Left hindlimb (tissue), 1 donor: ENCODE data around the gene C1GALT1.

Source experiments
- DNase-seq: peaks from one replicate; pipeline ENCODE4 v3.0.0-alpha.2; 2018

C1GALT1 gene

GRCh38 chr7:7202375-7202720 is 20.0 kb downstream of the C1GALT1 start:
- DNase-seq: no peak

- no peak for DNase-seq
These were observed 21.6 kb downstream of the C1GALT1 start for GRCh38 chr7:7203813-7204575.

DNA sequence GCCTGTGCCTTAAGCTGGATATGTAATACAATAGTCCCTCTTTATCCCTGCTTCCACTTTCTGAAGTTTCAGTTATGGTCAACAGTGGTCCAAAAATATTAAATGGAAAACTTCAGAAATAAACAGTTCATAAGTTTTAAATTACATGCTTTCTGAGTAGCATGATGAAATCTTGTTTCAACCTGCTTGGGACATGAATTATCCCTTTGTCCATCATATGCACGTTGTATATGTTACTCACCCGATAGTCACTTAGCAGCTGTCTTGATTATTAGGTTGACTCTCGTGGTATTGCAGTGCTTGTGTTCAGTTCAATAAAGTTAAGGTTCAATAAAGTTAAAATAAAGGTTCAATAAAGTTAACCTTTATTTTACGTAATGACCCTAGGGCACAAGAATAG is 25.5 kb downstream of the C1GALT1 start:
- DNase-seq: no peak

DNA sequence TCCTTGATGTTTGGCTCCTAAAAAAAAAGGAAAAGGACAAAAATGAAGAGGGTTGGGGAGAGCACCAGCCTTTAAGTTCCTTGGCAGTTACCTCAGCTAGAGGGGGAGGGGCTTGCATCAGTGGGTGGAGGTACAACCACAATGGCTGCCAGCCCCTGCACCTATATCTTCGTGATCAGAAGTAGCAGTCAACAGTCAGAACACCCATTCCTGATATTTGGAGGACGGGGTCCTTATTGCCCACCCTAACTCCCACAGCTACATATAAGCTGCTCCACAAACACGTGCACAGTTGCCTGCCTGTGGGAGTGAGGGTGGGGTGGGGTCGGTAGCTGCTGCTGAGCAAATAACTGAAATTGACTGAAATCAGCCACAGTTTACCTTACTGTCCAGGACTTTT is 26.2 kb downstream of the C1GALT1 start:
- no peak for DNase-seq

GRCh38 chr7:7209412-7210050 is 27.2 kb downstream of the C1GALT1 start:
- DNase-seq: no peak

GRCh38 chr7:7210475-7211237 is 28.3 kb downstream of the C1GALT1 start:
- DNase-seq: no peak

DNA sequence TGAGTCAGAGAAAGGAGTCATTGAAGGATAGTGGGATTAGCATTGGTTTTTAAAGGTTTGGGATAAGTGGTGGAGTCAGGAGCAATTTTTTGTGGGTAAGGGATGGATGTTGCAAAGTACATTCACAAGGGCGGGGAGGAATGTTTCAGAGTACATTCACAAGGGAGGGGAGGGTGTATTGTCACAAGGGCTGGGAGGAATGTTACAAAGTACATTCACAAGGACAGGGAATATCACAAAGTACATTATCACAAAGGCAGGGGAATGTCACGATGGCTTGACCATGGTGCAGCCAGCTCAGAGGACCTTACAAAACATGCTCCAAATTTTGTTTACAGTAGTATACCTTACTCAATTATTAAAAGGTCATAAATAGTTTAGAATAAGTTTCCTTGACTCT is 30.3 kb downstream of the C1GALT1 start:
- DNase-seq: no peak

DNA sequence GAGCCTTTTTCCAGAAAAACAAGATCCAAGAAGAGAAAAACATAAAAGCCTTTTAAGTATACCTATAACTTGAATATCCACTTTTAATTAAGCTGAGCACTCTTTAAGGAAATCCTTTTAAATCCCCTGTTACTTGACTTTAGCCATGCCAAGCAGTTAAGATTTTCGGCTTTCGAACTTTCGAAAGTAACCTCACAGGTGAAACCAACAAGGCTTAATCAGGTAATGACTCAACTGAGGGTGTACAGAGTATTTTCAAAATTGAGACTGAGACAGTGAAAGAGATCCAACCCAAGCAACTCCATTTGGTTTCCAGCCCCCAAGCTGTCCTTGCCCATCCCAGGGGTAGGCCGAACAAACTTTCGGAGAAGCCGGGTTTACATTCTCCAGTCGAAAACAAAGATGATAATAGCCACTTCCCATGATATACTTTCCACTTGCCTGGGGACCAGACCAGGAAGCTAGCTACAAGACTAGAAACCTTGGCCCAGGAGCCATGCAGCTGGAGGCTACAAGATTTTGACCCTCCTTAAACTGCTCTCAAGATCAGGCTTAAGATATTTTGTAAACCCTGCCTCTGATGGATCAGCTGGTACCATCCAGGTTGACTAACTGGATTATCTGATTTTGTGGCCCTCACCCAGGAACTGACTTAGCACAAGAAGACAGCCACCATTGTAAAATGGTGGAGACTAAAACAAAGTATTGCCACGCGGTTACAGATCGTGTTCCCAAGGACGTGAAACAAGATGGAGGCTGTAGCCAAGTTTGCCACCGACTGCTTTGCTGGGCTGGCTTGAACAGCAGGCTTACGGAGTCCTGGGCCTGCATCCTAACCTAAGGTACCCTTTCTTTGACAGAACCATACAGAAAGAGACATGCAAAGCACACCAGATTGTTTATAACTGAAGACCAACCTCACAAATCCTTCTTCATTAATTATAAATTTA is 32.3 kb downstream of the C1GALT1 start:
- no peak for DNase-seq

DNA sequence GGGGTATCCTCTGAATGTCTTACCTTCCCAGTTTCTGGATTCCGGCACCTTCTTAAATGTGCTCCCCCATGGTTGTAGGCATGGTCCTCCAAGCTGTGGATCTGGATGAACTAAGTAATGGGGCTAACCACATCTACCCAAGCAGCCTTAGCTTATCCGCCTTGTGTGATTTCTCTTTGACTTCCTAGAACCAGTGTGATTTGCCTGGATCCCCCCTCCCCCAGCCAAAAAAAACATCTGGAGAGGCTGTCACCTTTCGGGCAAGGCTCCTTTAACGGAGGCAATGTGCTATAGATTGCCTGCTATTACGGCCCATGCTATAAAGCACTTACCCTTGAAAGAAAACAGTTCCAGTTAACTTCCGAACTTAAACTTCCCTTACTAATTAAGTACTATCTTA is 33.9 kb downstream of the C1GALT1 start:
- no peak for DNase-seq

DNA sequence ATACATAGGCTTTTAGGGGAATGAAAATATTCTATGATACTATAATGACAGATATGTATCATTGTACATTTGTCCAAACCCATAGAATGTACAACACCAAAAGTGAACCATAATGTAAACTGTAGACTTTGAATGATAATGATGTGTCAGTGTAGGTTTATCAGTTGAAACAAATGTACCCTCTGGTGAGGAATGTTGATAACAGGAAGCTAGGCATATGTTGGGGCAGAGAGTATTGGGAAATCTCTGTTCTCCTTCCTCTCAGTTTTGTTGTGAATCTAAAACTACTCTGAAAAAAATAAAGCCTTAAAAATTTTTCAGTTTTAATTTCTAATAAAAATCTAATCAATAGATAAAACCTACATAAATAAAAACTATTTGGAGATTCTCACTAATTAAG is 36.9 kb downstream of the C1GALT1 start:
- no peak for DNase-seq

DNA sequence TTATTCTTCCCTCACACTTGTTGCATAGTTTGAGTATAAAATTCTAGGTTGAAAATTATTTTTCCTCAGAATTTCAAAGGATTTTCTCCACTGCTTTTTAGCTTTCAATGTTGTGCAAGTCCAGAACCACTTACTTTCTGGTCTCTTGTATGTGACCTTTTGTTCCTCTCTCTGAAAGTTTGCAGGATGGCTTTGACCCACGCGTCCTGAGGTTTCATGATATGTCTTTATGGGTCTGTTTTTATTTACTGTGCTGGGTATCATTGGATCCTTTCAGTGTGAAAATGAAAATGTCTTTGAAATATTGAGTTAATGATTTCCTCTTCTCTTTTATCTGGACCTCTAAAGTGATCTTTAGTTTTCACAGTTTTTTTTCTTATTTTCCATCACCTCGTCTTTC is 38.5 kb downstream of the C1GALT1 start:
- DNase-seq: no peak

DNA sequence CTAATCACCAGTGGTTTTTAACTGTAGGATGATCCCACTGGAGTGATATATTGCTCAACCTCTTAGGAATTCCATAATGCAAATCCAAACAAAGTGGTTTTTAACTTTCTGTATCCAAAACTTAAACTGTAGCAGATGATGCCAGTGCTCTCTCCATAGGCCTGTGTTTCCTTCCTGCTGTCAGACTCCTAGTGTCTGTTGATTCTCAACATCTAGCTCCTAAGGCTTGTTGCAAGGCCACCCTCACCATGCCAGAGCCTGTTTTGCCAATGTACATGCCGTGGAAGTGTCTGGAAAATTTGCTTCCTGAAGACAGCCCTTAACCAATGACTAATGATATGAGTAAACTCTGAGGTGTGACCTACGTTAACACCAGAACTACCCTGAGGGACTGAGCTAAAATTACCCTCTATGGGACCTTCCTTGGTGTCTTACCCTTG is 39.3 kb downstream of the C1GALT1 start:
- no peak for DNase-seq

DNA sequence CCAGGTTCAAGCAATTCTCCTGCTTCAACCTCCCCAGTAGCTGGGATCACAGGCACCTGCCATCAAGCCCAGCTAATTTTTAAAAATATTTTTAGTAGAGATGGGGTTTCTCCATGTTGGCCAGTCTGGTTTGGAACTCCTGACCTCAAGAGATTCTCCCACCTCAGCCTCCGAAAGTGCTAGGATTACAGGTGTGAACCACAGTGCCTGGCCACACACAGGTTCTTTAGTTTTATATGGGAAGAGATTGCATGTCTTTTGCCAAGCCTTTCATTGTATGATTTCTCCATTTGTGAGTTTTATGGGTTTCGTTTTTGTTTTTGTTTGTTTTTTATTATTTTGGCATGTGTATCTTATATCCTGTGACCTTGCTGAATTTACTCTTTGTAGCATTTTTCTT is 40.9 kb downstream of the C1GALT1 start:
- no peak for DNase-seq

- no peak for DNase-seq
These were observed 44.1 kb downstream of the C1GALT1 start for GRCh38 chr7:7226407-7226806.

DNA sequence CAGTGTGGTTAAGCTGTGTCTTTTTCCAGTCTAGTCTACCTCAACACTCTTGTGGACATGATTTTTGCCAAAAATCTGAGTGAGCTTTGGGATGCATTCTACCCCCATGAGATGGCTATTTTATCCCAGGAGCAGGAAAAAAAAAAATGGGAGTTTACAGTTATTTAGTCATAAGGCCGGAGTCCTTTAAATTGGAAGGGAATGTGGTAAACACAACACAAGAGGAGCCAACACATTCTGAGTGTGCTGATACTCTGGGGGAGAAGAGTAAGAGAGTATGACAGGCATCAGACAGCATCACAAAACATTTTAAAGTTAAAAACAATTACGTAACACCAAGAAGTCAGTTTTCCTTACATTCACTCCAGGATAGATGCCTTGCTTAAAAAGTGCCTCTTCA is 46.1 kb downstream of the C1GALT1 start:
- DNase-seq: no peak

DNA sequence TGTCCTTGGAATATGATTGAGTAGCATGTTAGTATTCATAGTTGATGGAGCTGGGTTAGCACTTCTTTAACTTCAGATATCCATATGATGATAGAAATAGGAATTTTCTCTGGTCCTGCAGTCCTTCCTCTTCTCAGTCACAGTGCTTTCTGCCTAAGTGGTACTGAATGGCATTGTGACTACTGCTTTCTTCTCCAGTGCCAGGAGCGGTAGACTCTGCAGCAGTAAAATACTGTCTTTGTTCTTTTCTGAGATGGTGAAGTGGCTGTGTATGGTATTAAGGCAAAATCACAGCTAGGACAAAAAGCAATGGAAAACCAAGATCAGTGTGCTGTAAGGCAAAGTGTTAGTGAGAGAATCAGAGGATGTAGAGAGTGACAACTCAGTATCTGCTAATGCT is 46.6 kb downstream of the C1GALT1 start:
- DNase-seq: no peak

GRCh38 chr7:7231000-7231399 is 48.7 kb downstream of the C1GALT1 start:
- DNase-seq: no peak

DNA sequence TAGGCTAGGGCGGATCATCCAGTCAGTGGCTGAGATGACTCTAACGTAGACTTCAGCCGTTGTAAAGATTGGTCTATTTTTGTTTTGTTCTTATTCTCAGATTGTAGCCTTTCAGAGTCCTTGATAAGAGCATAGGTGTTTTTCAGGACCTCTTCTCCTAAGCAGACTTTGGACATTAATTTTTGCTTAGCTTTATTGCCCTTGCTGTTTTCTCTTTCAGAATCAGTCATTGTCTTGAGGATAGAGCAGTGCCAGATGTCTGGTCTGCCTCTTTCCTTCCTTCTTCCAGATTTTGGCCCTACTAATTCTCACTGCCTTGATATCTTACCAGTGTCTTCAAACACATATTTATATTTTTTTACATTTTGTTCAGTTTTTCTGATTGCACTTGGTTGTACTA is 49.5 kb downstream of the C1GALT1 start:
- DNase-seq: no peak

GRCh38 chr7:7235347-7235746 is 53.0 kb downstream of the C1GALT1 start:
- no peak for DNase-seq

- DNase-seq: no peak
These were observed 53.7 kb downstream of the C1GALT1 start for GRCh38 chr7:7236041-7236440.

- no peak for DNase-seq
These were observed 55.0 kb downstream of the C1GALT1 start for GRCh38 chr7:7237201-7237977.

DNA sequence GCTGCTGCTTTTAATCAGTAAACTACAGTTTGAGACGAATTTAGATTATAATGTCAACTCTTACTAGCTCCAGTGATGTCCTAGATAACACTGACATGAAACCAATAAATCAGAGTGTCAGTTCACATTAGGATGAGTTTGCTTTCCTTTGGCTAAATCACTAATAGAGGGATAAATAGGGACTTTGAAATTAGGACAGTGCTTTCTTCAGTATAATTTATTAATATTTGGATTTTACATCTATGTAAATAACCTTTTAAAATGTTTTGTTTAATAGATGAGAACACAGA is 55.6 kb downstream of the C1GALT1 start:
- DNase-seq: no peak
